B cell (primary cell): ENCODE data around the gene TFDP3.

ENCODE experiments used
- CTCF ChIP-seq: fragments of 200-600 bp; IDR thresholded peaks from one replicate; pipeline ENCODE4 v1.8.0; 2022; ENCODE audit warnings: antibody characterized with exemption, mild to moderate bottlenecking
- EZH2 ChIP-seq: IDR thresholded peaks from 2 replicates; pipeline ENCODE4 v1.6.1; 2012; ENCODE audit warnings: borderline replicate concordance, low read depth, mild to moderate bottlenecking, moderate library complexity, low read length; ENCODE audit not compliant: insufficient read depth, poor library complexity, severe bottlenecking

GRCh38 chrX:133229361-133229760 lies 11.2 kb upstream of the TFDP3 start:
- TF ChIP-seq CTCF (no peak), EZH2 (no peak)
